Spinal cord (tissue), 10 donors: ENCODE data around the gene CCDC88B. TPM values are rescaled to one million over a fixed set of nuclear protein-coding genes. Genes with fewer than 3 reads are reported as not detected.

ENCODE experiments used
- DNase-seq, 6 donors: peaks; one replicate each; pipeline versions ENCODE4 v3.0.0 to v3.0.0-alpha.2; 2013 to 2015; ENCODE audit warnings: low spot score in 6 of 6, low read depth in 4 of 6
- H3K27ac ChIP-seq: one replicate; pipeline ENCODE4 v1.5.1; 2013; ENCODE audit warnings: low read depth, low read length, control low read depth
- H3K27me3 ChIP-seq: one replicate; pipeline ENCODE4 v1.6.1; 2013; ENCODE audit warnings: low read length; ENCODE audit not compliant: control insufficient read depth, insufficient read depth
- H3K36me3 ChIP-seq: one replicate; pipeline ENCODE4 v1.6.1; 2013; ENCODE audit warnings: low read length; ENCODE audit not compliant: control insufficient read depth, insufficient read depth
- H3K4me1 ChIP-seq: one replicate; pipeline ENCODE4 v1.6.1; 2013; ENCODE audit warnings: low read length; ENCODE audit not compliant: control insufficient read depth, insufficient read depth
- H3K4me3 ChIP-seq: one replicate; pipeline ENCODE4 v1.5.1; 2013; ENCODE audit warnings: low read depth, low read length, control low read depth
- H3K9me3 ChIP-seq: one replicate; pipeline ENCODE4 v1.6.1; 2013; ENCODE audit warnings: low read length; ENCODE audit not compliant: control insufficient read depth, insufficient read depth
- WGBS: methylation state at CpG from one replicate; pipeline ENCODE4 v1.1.5; 2013; ENCODE audit warnings: missing lambda C conversion rate; ENCODE audit not compliant: insufficient coverage; 5-methylcytosine and 5-hydroxymethylcytosine counted together
- polyA plus RNA-seq, 2 donors: library from polyadenylated mRNA; unstranded; fragments of 120-200 nt; gene quantifications; one replicate each; pipeline ENCODE4 v1.2.1, GENCODE V29; 2013; ENCODE audit not compliant: insufficient read length in 2 of 2
- total RNA-seq, 2 donors: library from RNA; depleted of rRNA in 1 of 2; stranded (reverse); fragments of 120-200 nt in 1 of 2; fragments of >200 nt in 1 of 2; gene quantifications; one replicate each; pipeline versions ENCODE4 v1.2.3 to v1.2.4, GENCODE V29; 2013 to 2014
- donor health status: healthy.

CCDC88B gene
- total and polyA plus RNA-seq, 4 donors: 4.2 to 8.4 (median 7.7) TPM

DNA sequence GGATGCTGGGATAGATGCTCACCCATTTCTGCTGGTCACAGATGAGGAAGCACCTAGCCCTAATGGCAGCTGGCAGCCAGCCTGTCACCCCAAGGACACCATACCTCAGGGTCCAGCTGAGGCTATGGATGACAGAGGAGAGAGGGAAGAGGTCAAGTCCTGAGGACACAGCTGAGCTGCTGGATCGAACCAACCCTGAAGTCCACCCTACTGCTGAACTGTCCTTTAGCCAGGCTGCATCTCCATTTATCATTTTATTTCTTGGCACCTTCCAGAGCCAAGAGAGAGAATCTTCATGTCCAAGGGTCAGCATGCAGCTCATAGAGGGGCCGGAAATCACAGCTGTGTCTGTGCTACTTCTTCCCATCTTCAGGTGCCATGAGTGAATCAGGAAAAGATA, 49.8 kb downstream of the CCDC88B start:
- H3K9me3 ChIP-seq: no peaks in the 10 kb centered on the region
- no peak overlapping the region for H3K4me3 ChIP-seq
- no peaks in the 10 kb centered on the region for H3K27me3 ChIP-seq
- no peaks in the 10 kb centered on the region for H3K36me3 ChIP-seq
- H3K27ac ChIP-seq: no peak overlapping the region
- peaks cover 4% of the 10 kb centered on the region for H3K4me1 ChIP-seq
- WGBS: no CpG with 5 or more reads among the region's 2 CpGs
- no peak for DNase-seq

DNA sequence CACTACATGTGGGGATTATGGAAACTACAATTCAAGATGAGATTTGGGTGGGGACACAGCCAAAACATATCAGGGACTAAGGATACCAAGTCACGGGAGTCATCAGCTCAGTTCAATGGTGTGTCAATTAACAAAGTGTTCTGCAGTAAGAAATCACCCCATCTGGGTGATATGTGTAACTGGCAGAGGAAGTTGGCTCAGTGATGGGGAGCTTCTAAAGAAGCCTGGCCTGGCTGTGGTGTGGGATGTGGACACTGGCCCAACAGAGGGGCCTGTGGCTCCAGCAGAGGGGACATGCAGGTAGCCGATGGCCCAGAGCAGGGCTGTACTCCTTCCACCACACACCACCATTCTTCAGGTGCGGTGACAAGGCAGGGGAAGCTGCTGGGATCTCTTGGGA, 50.6 kb downstream of the CCDC88B start:
- Histone ChIP-seq H3K27me3 (no peaks in the 10 kb centered on the region), H3K27ac (no peak overlapping the region), H3K4me1 (peaks cover 2% of the 10 kb centered on the region), H3K9me3 (no peaks in the 10 kb centered on the region), H3K36me3 (no peaks in the 10 kb centered on the region), H3K4me3 (no peak overlapping the region)
- 90% methylated on average over 1 of the region's 3 CpGs for WGBS
- no peak for DNase-seq

DNA sequence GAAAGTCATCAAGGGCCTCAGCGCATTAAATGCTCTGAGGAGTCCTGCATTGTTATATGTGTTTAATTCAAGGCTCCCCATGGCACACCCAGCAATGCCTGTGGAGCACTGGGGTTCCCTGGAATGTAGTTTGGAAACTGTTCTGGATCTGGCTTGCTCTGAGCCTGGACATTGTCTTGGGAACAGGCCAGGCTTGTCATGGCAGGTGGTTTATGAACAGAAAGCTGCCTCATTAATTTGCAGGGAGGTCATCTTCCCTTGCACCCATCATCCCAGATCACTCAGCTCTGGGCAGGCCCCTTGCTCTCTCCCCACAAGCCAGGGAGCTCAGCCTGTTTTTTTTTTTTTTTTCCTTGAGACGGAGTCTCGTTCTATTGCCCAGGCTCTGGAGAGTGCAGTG, 51.8 kb downstream of the CCDC88B start:
- no peaks in the 10 kb centered on the region for H3K36me3 ChIP-seq
- no peak overlapping the region for H3K4me3 ChIP-seq
- H3K27ac ChIP-seq: no peak overlapping the region
- peaks cover 14% of the 10 kb centered on the region for H3K4me1 ChIP-seq
- no peak for DNase-seq
- H3K27me3 ChIP-seq: no peaks in the 10 kb centered on the region
- H3K9me3 ChIP-seq: no peaks in the 10 kb centered on the region
- WGBS: 85% methylated on average over 2 of the region's 3 CpGs

DNA sequence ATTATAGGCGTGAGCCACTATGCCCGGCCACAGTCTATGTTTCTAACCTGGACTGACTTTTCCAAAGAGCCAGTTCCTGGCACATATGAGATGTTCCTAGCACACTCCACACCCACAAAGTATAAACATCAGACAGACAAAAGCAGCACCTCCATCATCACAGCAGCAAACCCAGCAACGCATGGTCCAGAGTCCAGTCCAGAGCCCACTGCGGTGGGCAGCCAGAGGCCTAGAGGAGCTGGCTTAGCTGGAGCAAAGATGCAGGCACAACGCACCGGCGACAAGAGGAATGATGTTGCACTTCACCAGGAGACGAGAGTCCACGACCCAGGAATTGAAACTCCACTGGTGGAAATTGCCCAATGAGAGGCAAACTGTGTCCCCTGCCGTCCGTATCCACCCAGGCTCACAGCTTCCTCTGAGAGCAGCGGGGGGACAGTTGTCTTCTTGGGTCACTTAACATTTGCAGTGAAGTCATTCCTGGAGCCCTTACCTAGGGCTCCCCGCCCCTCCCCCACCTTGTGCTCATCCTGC, 55.6 kb downstream of the CCDC88B start:
- Histone ChIP-seq H3K27ac (no peak overlapping the region), H3K36me3 (no peaks in the 10 kb centered on the region), H3K27me3 (no peaks in the 10 kb centered on the region), H3K4me3 (no peak overlapping the region), H3K9me3 (no peaks in the 10 kb centered on the region), H3K4me1 (peaks cover 14% of the 10 kb centered on the region)
- 57% methylated on average over 13 of the region's 13 CpGs for WGBS
- no peak for DNase-seq

- DNase-seq: peak in 2 of 6 donors; percentile 28 to 46
- Histone ChIP-seq H3K9me3 (no peaks in the 10 kb centered on the region), H3K27me3 (no peaks in the 10 kb centered on the region), H3K4me1 (peaks cover 14% of the 10 kb centered on the region), H3K4me3 (no peak overlapping the region), H3K36me3 (no peaks in the 10 kb centered on the region), H3K27ac (no peak overlapping the region)
- WGBS: 14% methylated on average over 12 of the region's 15 CpGs
Measured at GRCh38 chr11:64396079-64396591, 56.1 kb downstream of the CCDC88B start.

GRCh38 chr11:64400102-64400501, 60.1 kb downstream of the CCDC88B start:
- Histone ChIP-seq H3K4me1 (peaks cover 14% of the 10 kb centered on the region), H3K27me3 (no peaks in the 10 kb centered on the region), H3K9me3 (no peaks in the 10 kb centered on the region), H3K27ac (no peak overlapping the region), H3K4me3 (no peak overlapping the region), H3K36me3 (no peaks in the 10 kb centered on the region)
- WGBS: 83% methylated on average over 4 of the region's 6 CpGs
- no peak for DNase-seq

DNA sequence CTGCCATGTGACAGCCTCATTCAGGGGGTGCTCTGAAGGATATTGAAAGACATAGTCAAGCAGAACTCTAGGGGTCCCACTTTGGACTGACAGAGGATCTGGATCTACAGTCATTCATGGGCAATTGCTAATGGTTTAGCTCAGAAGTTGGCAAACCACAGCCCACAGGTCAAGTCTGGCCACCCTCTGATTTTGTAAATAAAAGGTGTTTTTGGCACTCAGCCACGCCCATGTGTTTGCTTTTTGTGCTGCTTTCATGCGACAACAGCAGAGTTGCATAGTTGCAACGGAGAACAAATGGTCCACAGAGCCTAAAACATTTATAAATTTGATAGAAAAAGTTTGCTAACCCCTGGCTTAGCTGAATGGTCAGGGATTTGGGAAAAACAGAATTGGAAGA, 60.7 kb downstream of the CCDC88B start:
- 90% methylated on average over 2 of the region's 3 CpGs for WGBS
- Histone ChIP-seq H3K4me3 (no peak overlapping the region), H3K36me3 (no peaks in the 10 kb centered on the region), H3K27me3 (no peaks in the 10 kb centered on the region), H3K9me3 (no peaks in the 10 kb centered on the region), H3K27ac (no peak overlapping the region), H3K4me1 (peaks cover 11% of the 10 kb centered on the region)
- no peak for DNase-seq

GRCh38 chr11:64401775-64402174, 61.8 kb downstream of the CCDC88B start:
- Histone ChIP-seq H3K4me3 (no peak overlapping the region), H3K27ac (no peak overlapping the region), H3K27me3 (no peaks in the 10 kb centered on the region), H3K4me1 (peaks cover 4% of the 10 kb centered on the region), H3K36me3 (no peaks in the 10 kb centered on the region), H3K9me3 (no peaks in the 10 kb centered on the region)
- 81% methylated on average over 3 of the region's 7 CpGs for WGBS
- no peak for DNase-seq

- 52% methylated on average over 4 of the region's 5 CpGs for WGBS
- DNase-seq: peak in 1 of 6 donors; percentile 60
Measured at GRCh38 chr11:64403106-64403505, 63.1 kb downstream of the CCDC88B start.

DNA sequence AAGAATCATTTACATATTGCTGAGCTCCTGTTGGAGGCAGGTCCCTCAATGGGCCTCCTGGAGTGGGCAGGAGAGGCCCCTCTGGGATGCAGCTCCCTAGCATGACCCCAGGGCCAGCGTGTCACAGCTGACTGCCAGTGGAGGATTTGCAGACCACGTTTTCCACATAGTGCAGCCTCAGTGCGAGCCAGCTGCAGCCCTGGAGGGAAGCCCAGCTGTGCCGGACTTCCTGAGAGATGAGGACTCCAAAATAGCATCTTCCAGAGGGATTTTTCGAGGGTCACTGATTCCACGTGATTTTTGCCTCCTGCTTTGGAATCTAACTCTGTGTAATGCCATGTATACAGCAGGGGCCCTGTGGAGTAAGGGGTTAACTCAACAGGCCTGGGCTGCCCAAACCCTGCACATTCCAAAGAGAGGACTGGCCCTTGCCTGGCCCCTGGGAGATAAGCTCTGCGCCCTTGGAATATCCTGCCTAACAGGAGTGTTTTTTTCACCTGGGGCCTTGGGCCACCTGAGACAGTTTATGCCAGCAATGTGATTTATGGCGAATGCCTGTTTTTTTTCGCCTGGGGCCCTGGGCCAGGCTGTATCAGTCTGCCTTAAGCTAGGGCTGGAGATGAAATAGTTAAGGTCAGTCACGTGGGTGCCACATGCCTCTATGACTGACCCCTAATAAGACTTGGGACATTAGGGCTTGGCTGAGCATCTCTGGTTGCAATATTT, 66.4 kb downstream of the CCDC88B start:
- Histone ChIP-seq H3K9me3 (no peaks in the 10 kb centered on the region), H3K27me3 (no peaks in the 10 kb centered on the region), H3K27ac (no peak overlapping the region), H3K4me1 (peaks cover 13% of the 10 kb centered on the region), H3K4me3 (no peak overlapping the region), H3K36me3 (no peaks in the 10 kb centered on the region)
- WGBS: 48% methylated on average over 10 of the region's 10 CpGs
- peak in 1 of 6 donors; percentile 33 for DNase-seq

More at GRCh38 chr11:64403106-64403505, 63.1 kb downstream of the CCDC88B start:
- Histone ChIP-seq H3K27ac (no peak overlapping the region), H3K27me3 (no peaks in the 10 kb centered on the region), H3K4me3 (no peak overlapping the region), H3K9me3 (no peaks in the 10 kb centered on the region), H3K4me1 (peaks cover 4% of the 10 kb centered on the region), H3K36me3 (no peaks in the 10 kb centered on the region)
